ENCODE results near the gene ZNF827.
"Not testable (repeated sequence)": the region's sequence is repeated elsewhere in the genome, so short reads cannot be mapped to it uniquely, and the experiment has no call there.

ZNF827 gene

GRCh38 chr4:145861336-145862318 is 77.0 kb downstream of the ZNF827 start:
- DNase-seq, result no peak

GRCh38 chr4:145860897-145861296 is 77.7 kb downstream of the ZNF827 start:
- no peak for DNase-seq

- DNase-seq, result no peak
Observed at GRCh38 chr4:145860446-145860845, 78.2 kb downstream of the ZNF827 start.

GRCh38 chr4:145859926-145860325 is 78.7 kb downstream of the ZNF827 start:
- DNase-seq, result no peak

GRCh38 chr4:145859426-145859825 is 79.2 kb downstream of the ZNF827 start:
- no peak for DNase-seq

- DNase-seq, result no peak
Observed at GRCh38 chr4:145852256-145852839, 86.3 kb downstream of the ZNF827 start.

GRCh38 chr4:145851511-145852201 is 87.0 kb downstream of the ZNF827 start:
- no peak for DNase-seq

GRCh38 chr4:145847764-145848163 is 90.9 kb downstream of the ZNF827 start:
- no peak for DNase-seq

GRCh38 chr4:145845118-145845517 is 93.5 kb downstream of the ZNF827 start:
- no peak for DNase-seq

GRCh38 chr4:145843639-145844038 is 95.0 kb downstream of the ZNF827 start:
- no peak for DNase-seq

- DNase-seq, result no peak
Observed at GRCh38 chr4:145843148-145843547, 95.5 kb downstream of the ZNF827 start.

- no peak for DNase-seq
Observed at GRCh38 chr4:145842224-145842887, 96.3 kb downstream of the ZNF827 start.

- no peak for DNase-seq
Observed at GRCh38 chr4:145840801-145841200, 97.8 kb downstream of the ZNF827 start.

GRCh38 chr4:145840162-145840768 is 98.4 kb downstream of the ZNF827 start:
- peak in 1 of 2 donors; percentile 29 for DNase-seq

- no peak for DNase-seq
Observed at GRCh38 chr4:145839151-145839550, 99.5 kb downstream of the ZNF827 start.

- DNase-seq, result not testable (repeated sequence)
Observed at GRCh38 chr4:145832384-145832783, 106.2 kb downstream of the ZNF827 start.

- no peak for DNase-seq
Observed at GRCh38 chr4:145830699-145831098, 107.9 kb downstream of the ZNF827 start.

GRCh38 chr4:145829629-145830395 is 108.8 kb downstream of the ZNF827 start:
- DNase-seq, result no peak

- DNase-seq, result no peak
Observed at GRCh38 chr4:145828802-145829485, 109.7 kb downstream of the ZNF827 start.

GRCh38 chr4:145827885-145828284 is 110.7 kb downstream of the ZNF827 start:
- DNase-seq, result no peak

GRCh38 chr4:145825255-145825654 is 113.4 kb downstream of the ZNF827 start:
- no peak for DNase-seq
